B cell (primary cell): ENCODE data around the gene AMZ1.

ENCODE experiments used
- CTCF ChIP-seq: fragments of 200-600 bp; IDR thresholded peaks from one replicate; pipeline ENCODE4 v1.8.0; 2022; ENCODE audit warnings: antibody characterized with exemption, mild to moderate bottlenecking
- EZH2 ChIP-seq: IDR thresholded peaks from 2 replicates; pipeline ENCODE4 v1.6.1; 2012; ENCODE audit warnings: borderline replicate concordance, low read depth, mild to moderate bottlenecking, moderate library complexity, low read length; ENCODE audit not compliant: insufficient read depth, poor library complexity, severe bottlenecking

- TF ChIP-seq CTCF (no peak), EZH2 (no peak)
Measured at GRCh38 chr7:2755531-2755930, 67.5 kb downstream of the AMZ1 start.
